ENCODE data around the gene SURF6.

DNA sequence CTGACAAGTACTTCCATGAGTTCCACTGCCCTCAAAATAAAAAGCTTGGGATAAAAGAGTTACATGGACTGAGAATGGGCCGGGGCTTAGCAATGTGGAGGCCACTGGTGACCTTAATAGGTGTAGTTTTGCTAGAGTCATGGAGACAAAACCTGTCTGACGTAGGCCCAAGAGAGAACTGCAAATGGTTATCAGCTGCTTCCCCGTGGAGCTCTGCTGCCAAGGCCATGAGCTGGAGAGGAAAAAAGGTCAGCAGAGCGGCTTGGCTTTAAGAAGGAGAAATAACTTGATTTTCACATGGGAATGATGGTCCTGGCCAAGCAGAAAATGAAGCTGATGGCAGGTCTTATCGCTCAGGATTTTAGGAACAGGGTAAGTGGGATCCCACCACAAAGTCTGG, 3.7 kb upstream of the SURF6 start:
- TF ChIP-seq, protein P1, sequence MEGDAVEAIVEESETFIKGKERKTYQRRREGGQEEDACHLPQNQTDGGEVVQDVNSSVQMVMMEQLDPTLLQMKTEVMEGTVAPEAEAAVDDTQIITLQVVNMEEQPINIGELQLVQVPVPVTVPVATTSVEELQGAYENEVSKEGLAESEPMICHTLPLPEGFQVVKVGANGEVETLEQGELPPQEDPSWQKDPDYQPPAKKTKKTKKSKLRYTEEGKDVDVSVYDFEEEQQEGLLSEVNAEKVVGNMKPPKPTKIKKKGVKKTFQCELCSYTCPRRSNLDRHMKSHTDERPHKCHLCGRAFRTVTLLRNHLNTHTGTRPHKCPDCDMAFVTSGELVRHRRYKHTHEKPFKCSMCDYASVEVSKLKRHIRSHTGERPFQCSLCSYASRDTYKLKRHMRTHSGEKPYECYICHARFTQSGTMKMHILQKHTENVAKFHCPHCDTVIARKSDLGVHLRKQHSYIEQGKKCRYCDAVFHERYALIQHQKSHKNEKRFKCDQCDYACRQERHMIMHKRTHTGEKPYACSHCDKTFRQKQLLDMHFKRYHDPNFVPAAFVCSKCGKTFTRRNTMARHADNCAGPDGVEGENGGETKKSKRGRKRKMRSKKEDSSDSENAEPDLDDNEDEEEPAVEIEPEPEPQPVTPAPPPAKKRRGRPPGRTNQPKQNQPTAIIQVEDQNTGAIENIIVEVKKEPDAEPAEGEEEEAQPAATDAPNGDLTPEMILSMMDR (conservative IDR thresholded peaks at IDR 0.05; ENCODE audit: low read depth in 2 of 2), result no peak
- TF ChIP-seq CREB1 (CRISPR knock-in tag; IDR thresholded peaks at IDR 0.05; ENCODE audit: low read depth) (no peak), EZH2phosphoT487 (IDR thresholded peaks at IDR 0.05; ENCODE audit: unreplicated experiment) (no peak), POLR2AphosphoS5 (IDR thresholded peaks at IDR 0.05; ENCODE audit: low read depth) (no peak), JUNB (IDR thresholded peaks at IDR 0.05; ENCODE audit: unreplicated experiment) (no peak), EZH2 (IDR thresholded peaks at IDR 0.05; ENCODE audit: low read depth, unreplicated experiment) (no peak), STAT1 (IDR thresholded peaks at IDR 0.05; ENCODE audit: unreplicated experiment) (no peak), ZNF114 (CRISPR knock-in tag; IDR thresholded peaks at IDR 0.05) (no peak), ZNF331 (CRISPR knock-in tag; IDR thresholded peaks at IDR 0.05; ENCODE audit: low read depth) (no peak), NANOG (IDR thresholded peaks at IDR 0.05; ENCODE audit: borderline replicate concordance) (no peak)
- TF ChIP-seq, protein P2, sequence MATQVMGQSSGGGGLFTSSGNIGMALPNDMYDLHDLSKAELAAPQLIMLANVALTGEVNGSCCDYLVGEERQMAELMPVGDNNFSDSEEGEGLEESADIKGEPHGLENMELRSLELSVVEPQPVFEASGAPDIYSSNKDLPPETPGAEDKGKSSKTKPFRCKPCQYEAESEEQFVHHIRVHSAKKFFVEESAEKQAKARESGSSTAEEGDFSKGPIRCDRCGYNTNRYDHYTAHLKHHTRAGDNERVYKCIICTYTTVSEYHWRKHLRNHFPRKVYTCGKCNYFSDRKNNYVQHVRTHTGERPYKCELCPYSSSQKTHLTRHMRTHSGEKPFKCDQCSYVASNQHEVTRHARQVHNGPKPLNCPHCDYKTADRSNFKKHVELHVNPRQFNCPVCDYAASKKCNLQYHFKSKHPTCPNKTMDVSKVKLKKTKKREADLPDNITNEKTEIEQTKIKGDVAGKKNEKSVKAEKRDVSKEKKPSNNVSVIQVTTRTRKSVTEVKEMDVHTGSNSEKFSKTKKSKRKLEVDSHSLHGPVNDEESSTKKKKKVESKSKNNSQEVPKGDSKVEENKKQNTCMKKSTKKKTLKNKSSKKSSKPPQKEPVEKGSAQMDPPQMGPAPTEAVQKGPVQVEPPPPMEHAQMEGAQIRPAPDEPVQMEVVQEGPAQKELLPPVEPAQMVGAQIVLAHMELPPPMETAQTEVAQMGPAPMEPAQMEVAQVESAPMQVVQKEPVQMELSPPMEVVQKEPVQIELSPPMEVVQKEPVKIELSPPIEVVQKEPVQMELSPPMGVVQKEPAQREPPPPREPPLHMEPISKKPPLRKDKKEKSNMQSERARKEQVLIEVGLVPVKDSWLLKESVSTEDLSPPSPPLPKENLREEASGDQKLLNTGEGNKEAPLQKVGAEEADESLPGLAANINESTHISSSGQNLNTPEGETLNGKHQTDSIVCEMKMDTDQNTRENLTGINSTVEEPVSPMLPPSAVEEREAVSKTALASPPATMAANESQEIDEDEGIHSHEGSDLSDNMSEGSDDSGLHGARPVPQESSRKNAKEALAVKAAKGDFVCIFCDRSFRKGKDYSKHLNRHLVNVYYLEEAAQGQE (IDR thresholded peaks at IDR 0.05; ENCODE audit: unreplicated experiment), result no peak
- TF ChIP-seq, protein P3, sequence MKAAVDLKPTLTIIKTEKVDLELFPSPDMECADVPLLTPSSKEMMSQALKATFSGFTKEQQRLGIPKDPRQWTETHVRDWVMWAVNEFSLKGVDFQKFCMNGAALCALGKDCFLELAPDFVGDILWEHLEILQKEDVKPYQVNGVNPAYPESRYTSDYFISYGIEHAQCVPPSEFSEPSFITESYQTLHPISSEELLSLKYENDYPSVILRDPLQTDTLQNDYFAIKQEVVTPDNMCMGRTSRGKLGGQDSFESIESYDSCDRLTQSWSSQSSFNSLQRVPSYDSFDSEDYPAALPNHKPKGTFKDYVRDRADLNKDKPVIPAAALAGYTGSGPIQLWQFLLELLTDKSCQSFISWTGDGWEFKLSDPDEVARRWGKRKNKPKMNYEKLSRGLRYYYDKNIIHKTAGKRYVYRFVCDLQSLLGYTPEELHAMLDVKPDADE (IDR thresholded peaks at IDR 0.05), result no peak
